Fibroblast of lung (primary cell): Measurements from ENCODE around the gene NR2F2. TPM values are rescaled to one million over a fixed set of nuclear protein-coding genes. Genes with fewer than 3 reads are reported as not detected.

Source experiments
- DNase-seq, 2 donors: peaks; one replicate each; pipeline versions ENCODE4 v3.0.0 to v3.0.0-alpha.2; 2010; ENCODE audit warnings: low read depth in 2 of 2
- H2AFZ ChIP-seq: 2 replicates; pipeline ENCODE4 v1.5.1; 2012; ENCODE audit warnings: low read length, control low read depth, inconsistent platforms
- H3K27ac ChIP-seq: 2 replicates; pipeline ENCODE4 v1.5.1; 2011; ENCODE audit warnings: low read length, control low read depth; ENCODE audit not compliant: insufficient read depth
- H3K27me3 ChIP-seq: 2 replicates; pipeline ENCODE4 v1.5.1; 2011; ENCODE audit warnings: mild to moderate bottlenecking, low read length; ENCODE audit not compliant: control insufficient read depth, insufficient read depth
- H3K36me3 ChIP-seq: 2 replicates; pipeline ENCODE4 v1.5.1; 2011; ENCODE audit warnings: low read length; ENCODE audit not compliant: control insufficient read depth, insufficient read depth
- H3K4me1 ChIP-seq: 2 replicates; pipeline ENCODE4 v1.5.1; 2011; ENCODE audit warnings: low read length; ENCODE audit not compliant: control insufficient read depth, insufficient read depth; ENCODE audit errors: extremely low read depth
- H3K4me2 ChIP-seq: 2 replicates; pipeline ENCODE4 v1.5.1; 2011; ENCODE audit warnings: low read length, control low read depth; ENCODE audit not compliant: insufficient read depth; ENCODE audit errors: extremely low read depth
- H3K4me3 ChIP-seq, 4 experiments: fragments of 200-600 bp in 1 of 4; sonication (generic) in 1 of 4; replicated peaks in 1 of 4; 2 replicates each; pipeline ENCODE4 v1.5.1; 2011 to 2016; ENCODE audit warnings: low read length in 4 of 4, low read depth in 3 of 4, mild to moderate bottlenecking in 3 of 4, control low read depth in 2 of 4, inconsistent platforms in 1 of 4, mixed read lengths in 1 of 4; ENCODE audit not compliant: insufficient read depth in 1 of 4; ENCODE audit errors: control extremely low read depth in 1 of 4
- H3K79me2 ChIP-seq: 2 replicates; pipeline ENCODE4 v1.5.1; 2012; ENCODE audit warnings: mild to moderate bottlenecking, low read length, inconsistent platforms; ENCODE audit not compliant: control insufficient read depth, insufficient read depth
- H3K9ac ChIP-seq: 2 replicates; pipeline ENCODE4 v1.5.1; 2011; ENCODE audit warnings: mild to moderate bottlenecking, low read length, control low read depth; ENCODE audit not compliant: insufficient read depth
- H3K9me3 ChIP-seq: 2 replicates; pipeline ENCODE4 v1.5.1; 2012; ENCODE audit warnings: low read depth, low read length; ENCODE audit not compliant: control insufficient read depth, insufficient read depth
- H4K20me1 ChIP-seq: 2 replicates; pipeline ENCODE4 v1.5.1; 2011; ENCODE audit warnings: low read length; ENCODE audit not compliant: control insufficient read depth, insufficient read depth; ENCODE audit errors: extremely low read depth
- CTCF ChIP-seq, 2 donors: IDR thresholded peaks in 1 of 2; conservative IDR thresholded peaks in 1 of 2; 1 replicate in 1 of 2; 2 replicates in 1 of 2; pipeline ENCODE4 v1.5.1; 2011 to 2012; ENCODE audit warnings: low read length in 2 of 2, control low read depth in 1 of 2, inconsistent platforms in 1 of 2, low read depth in 1 of 2, mild to moderate bottlenecking in 1 of 2
- EZH2 ChIP-seq: IDR thresholded peaks from 2 replicates; pipeline ENCODE4 v1.5.1; 2012; ENCODE audit warnings: low read length, control low read depth, mild to moderate bottlenecking; ENCODE audit errors: missing control alignments
- polyA plus RNA-seq, 2 donors: library from polyadenylated mRNA; depleted of rRNA in 1 of 2; stranded (reverse) in 1 of 2; unstranded in 1 of 2; fragments of >200 nt; gene quantifications; 2 replicates each; pipeline ENCODE4 v1.2.1, GENCODE V29; 2011 to 2012; ENCODE audit warnings: missing spikeins in 1 of 2
- total RNA-seq: library from RNA; depleted of rRNA; stranded (reverse); fragments of >200 nt; gene quantifications from 2 replicates; pipeline ENCODE4 v1.2.1, GENCODE V29; 2014

Gene NR2F2
- total and polyA plus RNA-seq, 2 donors (not counting 1 experiment from before 2014, with no cell fraction given): 15.7 to 130 TPM

GRCh38 chr15:96358821-96359615 lies 28.5 kb downstream of the NR2F2 start:
- peak overlapping the region in 1 of 4 experiments; percentile 66 for H3K4me3 ChIP-seq
- no peak for DNase-seq
- H3K79me2 ChIP-seq: peaks cover 46% of the 10 kb centered on the region
- TF ChIP-seq EZH2 (no peak), CTCF (conservative IDR thresholded peaks at IDR 0.05 in 1 of 2, IDR thresholded peaks at IDR 0.05 in 1 of 2; ENCODE audit: low read depth in 1 of 2, low read length in 2 of 2) (no peak)
- no peaks in the 10 kb centered on the region for H4K20me1 ChIP-seq
- no peaks in the 10 kb centered on the region for H3K36me3 ChIP-seq
- H3K27me3 ChIP-seq: no peaks in the 10 kb centered on the region
- no peaks in the 10 kb centered on the region for H3K9me3 ChIP-seq
- H3K4me1 ChIP-seq: peaks cover 4% of the 10 kb centered on the region
- no peak overlapping the region for H3K4me2 ChIP-seq
- no peak overlapping the region for H2AFZ ChIP-seq
- peak overlapping the region; percentile 74 for H3K27ac ChIP-seq
- no peak overlapping the region for H3K9ac ChIP-seq

GRCh38 chr15:96359616-96360521 lies 29.4 kb downstream of the NR2F2 start:
- TF ChIP-seq EZH2 (no peak), CTCF (conservative IDR thresholded peaks at IDR 0.05 in 1 of 2, IDR thresholded peaks at IDR 0.05 in 1 of 2; ENCODE audit: low read depth in 1 of 2, low read length in 2 of 2) (peak in 1 of 2 donors; percentile 3)
- H3K4me1 ChIP-seq: peaks cover 4% of the 10 kb centered on the region
- peak overlapping the region; percentile 75 for H3K9ac ChIP-seq
- peak overlapping the region; percentile 45 to 66 (median 48) for H3K4me3 ChIP-seq
- H3K79me2 ChIP-seq: peaks cover 40% of the 10 kb centered on the region
- H3K36me3 ChIP-seq: no peaks in the 10 kb centered on the region
- peak; percentile 51 to 53 for DNase-seq
- no peaks in the 10 kb centered on the region for H3K9me3 ChIP-seq
- H3K4me2 ChIP-seq: peak overlapping the region; percentile 67
- H3K27ac ChIP-seq: peak overlapping the region; percentile 74
- peak overlapping the region; percentile 42 for H2AFZ ChIP-seq
- no peaks in the 10 kb centered on the region for H4K20me1 ChIP-seq
- no peaks in the 10 kb centered on the region for H3K27me3 ChIP-seq
